Progenitor cell of endocrine pancreas (in vitro differentiated cells): ENCODE results near the gene OR51A4. TPM values are rescaled to one million over a fixed set of nuclear protein-coding genes. Genes with fewer than 3 reads are reported as not detected.

Source experiments
- DNase-seq: peaks from one replicate; pipeline ENCODE4 v3.0.0; 2021; ENCODE audit warnings: low spot score; ENCODE audit not compliant: unreplicated experiment
- H3K27ac Mint-ChIP-seq: 2 replicates; pipeline ENCODE4 v1.8.0; 2021; ENCODE audit warnings: mild to moderate bottlenecking, moderate library complexity, mixed read lengths
- H3K27me3 Mint-ChIP-seq: 2 replicates; pipeline ENCODE4 v1.8.0; 2021; ENCODE audit warnings: mixed read lengths
- H3K36me3 Mint-ChIP-seq: 2 replicates; pipeline ENCODE4 v1.8.0; 2022; ENCODE audit warnings: mixed read lengths; ENCODE audit not compliant: insufficient read depth
- H3K4me1 Mint-ChIP-seq: 2 replicates; pipeline ENCODE4 v1.8.0; 2021; ENCODE audit warnings: low read depth, mixed read lengths
- H3K4me3 Mint-ChIP-seq: 2 replicates; pipeline ENCODE4 v1.8.0; 2021; ENCODE audit warnings: low read depth, mild to moderate bottlenecking, moderate library complexity, mixed read lengths
- H3K9me3 Mint-ChIP-seq: 2 replicates; pipeline ENCODE4 v1.8.0; 2021; ENCODE audit warnings: low read depth, mixed read lengths
- total RNA-seq: library from RNA; stranded (reverse); gene quantifications from 2 replicates; pipeline ENCODE4 v1.2.1, GENCODE V29; 2021
- TF ChIP-seq, protein P1 (sequence below): fragments of 200-600 bp; sonication (generic); IDR thresholded peaks from one replicate; pipeline ENCODE4 v1.5.0; 2021; ENCODE audit warnings: antibody characterized with exemption, mild to moderate bottlenecking; ENCODE audit not compliant: unreplicated experiment

The OR51A4 gene
- total RNA-seq, 1 donor from 2014 or later = not detected

DNA sequence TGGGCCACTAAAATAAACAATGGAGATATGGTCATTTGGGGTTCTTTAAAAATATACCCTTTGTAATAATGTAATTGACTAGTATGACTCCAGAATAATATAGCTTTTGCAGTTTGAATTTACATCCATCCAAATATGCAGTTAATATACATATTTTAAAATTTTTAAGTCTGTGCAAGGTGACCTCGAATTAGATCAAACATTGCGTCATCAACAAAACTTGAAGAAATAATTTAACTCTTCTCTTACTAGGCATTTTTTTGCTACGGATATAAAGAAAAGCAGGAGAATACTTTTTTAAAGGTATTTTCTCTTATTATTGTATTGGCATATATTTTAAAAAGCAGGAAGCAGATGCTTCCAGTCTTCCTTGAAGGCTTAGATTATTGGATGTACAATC lies 10.7 kb downstream of the OR51A4 start:
- no peaks in the 10 kb centered on the region for H3K27me3 Mint-ChIP-seq
- DNase-seq = no peak
- H3K4me1 Mint-ChIP-seq = no peaks in the 10 kb centered on the region
- TF ChIP-seq, protein P1, sequence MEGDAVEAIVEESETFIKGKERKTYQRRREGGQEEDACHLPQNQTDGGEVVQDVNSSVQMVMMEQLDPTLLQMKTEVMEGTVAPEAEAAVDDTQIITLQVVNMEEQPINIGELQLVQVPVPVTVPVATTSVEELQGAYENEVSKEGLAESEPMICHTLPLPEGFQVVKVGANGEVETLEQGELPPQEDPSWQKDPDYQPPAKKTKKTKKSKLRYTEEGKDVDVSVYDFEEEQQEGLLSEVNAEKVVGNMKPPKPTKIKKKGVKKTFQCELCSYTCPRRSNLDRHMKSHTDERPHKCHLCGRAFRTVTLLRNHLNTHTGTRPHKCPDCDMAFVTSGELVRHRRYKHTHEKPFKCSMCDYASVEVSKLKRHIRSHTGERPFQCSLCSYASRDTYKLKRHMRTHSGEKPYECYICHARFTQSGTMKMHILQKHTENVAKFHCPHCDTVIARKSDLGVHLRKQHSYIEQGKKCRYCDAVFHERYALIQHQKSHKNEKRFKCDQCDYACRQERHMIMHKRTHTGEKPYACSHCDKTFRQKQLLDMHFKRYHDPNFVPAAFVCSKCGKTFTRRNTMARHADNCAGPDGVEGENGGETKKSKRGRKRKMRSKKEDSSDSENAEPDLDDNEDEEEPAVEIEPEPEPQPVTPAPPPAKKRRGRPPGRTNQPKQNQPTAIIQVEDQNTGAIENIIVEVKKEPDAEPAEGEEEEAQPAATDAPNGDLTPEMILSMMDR = no peak
- no peak overlapping the region for H3K4me3 Mint-ChIP-seq
- H3K36me3 Mint-ChIP-seq = no peaks in the 10 kb centered on the region
- H3K27ac Mint-ChIP-seq = no peak overlapping the region
- no peaks in the 10 kb centered on the region for H3K9me3 Mint-ChIP-seq

GRCh38 chr11:4932751-4933150 lies 14.7 kb downstream of the OR51A4 start:
- no peaks in the 10 kb centered on the region for H3K27me3 Mint-ChIP-seq
- H3K4me3 Mint-ChIP-seq = no peak overlapping the region
- H3K36me3 Mint-ChIP-seq = no peaks in the 10 kb centered on the region

DNA sequence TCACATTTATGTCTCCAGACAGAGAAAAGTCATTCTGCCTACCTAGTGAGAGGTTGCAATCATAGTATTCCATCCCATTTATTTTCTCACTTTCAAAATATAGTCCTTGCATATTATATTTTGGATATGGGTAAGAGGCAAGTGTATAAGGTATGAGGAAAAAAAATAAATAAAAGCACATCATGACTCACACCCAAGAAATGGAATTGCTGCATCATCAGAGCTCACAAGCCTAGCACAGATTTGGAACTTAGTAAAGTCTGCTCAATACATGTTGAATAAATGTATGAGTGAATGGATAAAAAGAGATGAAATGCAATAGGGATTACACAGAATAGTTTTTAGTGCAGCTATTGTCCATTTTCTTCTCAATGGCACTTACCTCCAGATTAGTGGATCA lies 20.8 kb downstream of the OR51A4 start:
- Mint-ChIP-seq H3K9me3 (no peaks in the 10 kb centered on the region), H3K27me3 (peaks cover 6% of the 10 kb centered on the region), H3K4me1 (no peaks in the 10 kb centered on the region), H3K27ac (no peak overlapping the region), H3K4me3 (no peak overlapping the region), H3K36me3 (no peaks in the 10 kb centered on the region)
- TF ChIP-seq, protein P1 = no peak
- DNase-seq = no peak

More at GRCh38 chr11:4932751-4933150, 14.7 kb downstream of the OR51A4 start:
- Mint-ChIP-seq H3K4me1 (no peaks in the 10 kb centered on the region), H3K27ac (no peak overlapping the region), H3K9me3 (no peaks in the 10 kb centered on the region)
- no peak for DNase-seq
- TF ChIP-seq, protein P1 = no peak

DNA sequence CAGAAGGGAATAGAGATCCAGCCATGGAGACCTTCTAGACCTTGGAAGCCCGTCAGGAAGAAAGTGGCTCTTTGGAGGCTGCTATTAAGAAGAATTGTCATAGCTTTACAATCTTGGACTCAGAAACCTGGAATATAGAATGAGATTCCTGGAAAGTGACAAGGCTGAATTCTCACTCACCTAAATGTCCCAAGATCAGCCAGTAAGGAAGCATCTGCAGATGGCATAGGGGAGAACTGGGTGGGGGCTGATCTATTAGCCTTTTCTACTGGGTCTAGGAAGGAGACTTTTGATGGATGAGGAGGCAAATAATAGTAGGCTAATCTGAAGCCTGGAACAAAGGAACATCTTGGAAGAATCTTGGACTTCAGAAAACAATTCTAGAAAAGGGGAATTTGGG lies 23.2 kb downstream of the OR51A4 start, which contains the start of gene OR51G1:
OR51G1 (minus strand) TSS at position 101 of the 400 bp plus-strand sequence; CDS start at position 101, 0 bp downstream.
- Mint-ChIP-seq H3K4me1 (no peaks in the 10 kb centered on the region), H3K27ac (no peak within 1 kb of the TSS), H3K4me3 (no peak within 1 kb of the TSS), H3K9me3 (no peaks in the 10 kb centered on the region), H3K36me3 (no peaks in the 10 kb centered on the region), H3K27me3 (peaks cover 6% of the 10 kb centered on the region)
- DNase-seq = no peak
- TF ChIP-seq, protein P1 = no peak

- Mint-ChIP-seq H3K27ac (no peak overlapping the region), H3K4me3 (no peak overlapping the region), H3K36me3 (no peaks in the 10 kb centered on the region), H3K9me3 (no peaks in the 10 kb centered on the region), H3K4me1 (no peaks in the 10 kb centered on the region), H3K27me3 (peaks cover 6% of the 10 kb centered on the region)
- TF ChIP-seq, protein P1 = no peak
- no peak for DNase-seq
These were observed 25.1 kb downstream of the OR51A4 start for GRCh38 chr11:4922304-4922703.
